DND-41 (cell line): ENCODE measurements around the gene CREBBP.

ENCODE experiments used
- ATAC-seq: fragments of 200-7000 bp; cut with Tn5 transposase; 3 replicates; pipeline ENCODE4 v1.9.1; 2021; ENCODE audit warnings: low read depth; ENCODE audit not compliant: insufficient read depth
- DNase-seq: peaks from one replicate; pipeline ENCODE4 v3.0.0-alpha.2; 2020
- H2AFZ ChIP-seq: 2 replicates; pipeline ENCODE4 v1.6.0; 2012; ENCODE audit warnings: low read depth, low read length
- H3K27ac ChIP-seq: 2 replicates; pipeline ENCODE4 v1.5.1; 2012; ENCODE audit warnings: low read length, inconsistent platforms
- H3K27me3 ChIP-seq: fragments of 200-600 bp; sonication (generic); 2 replicates; pipeline ENCODE4 v1.6.0; 2012; ENCODE audit warnings: low read length, mild to moderate bottlenecking, inconsistent platforms; ENCODE audit not compliant: insufficient read depth, poor library complexity
- H3K36me3 ChIP-seq: 2 replicates; pipeline ENCODE4 v1.5.1; 2012; ENCODE audit warnings: low read length, inconsistent platforms; ENCODE audit not compliant: insufficient read depth
- H3K4me1 ChIP-seq: 2 replicates; pipeline ENCODE4 v1.5.1; 2012; ENCODE audit warnings: mild to moderate bottlenecking, low read length; ENCODE audit not compliant: insufficient read depth
- H3K4me2 ChIP-seq: 2 replicates; pipeline ENCODE4 v1.6.0; 2012; ENCODE audit warnings: mild to moderate bottlenecking, moderate library complexity, low read length, inconsistent platforms; ENCODE audit not compliant: insufficient read depth
- H3K4me3 ChIP-seq, 2 experiments: fragments of 200-600 bp in 1 of 2; shearing (Covaris generic) in 1 of 2; 2 replicates each; pipeline ENCODE4 v1.5.1; 2012 to 2016; ENCODE audit warnings: inconsistent platforms in 2 of 2, low read length in 2 of 2, mild to moderate bottlenecking in 2 of 2, low read depth in 1 of 2, moderate library complexity in 1 of 2
- H3K79me2 ChIP-seq: 2 replicates; pipeline ENCODE4 v1.6.0; 2012; ENCODE audit warnings: low read length, inconsistent platforms; ENCODE audit not compliant: insufficient read depth
- H3K9ac ChIP-seq: 2 replicates; pipeline ENCODE4 v1.6.0; 2012; ENCODE audit warnings: low read depth, mild to moderate bottlenecking, inconsistent platforms, low read length, moderate library complexity
- H3K9me3 ChIP-seq: 2 replicates; pipeline ENCODE4 v1.5.1; 2012; ENCODE audit warnings: low read length, moderate library complexity, mild to moderate bottlenecking, inconsistent platforms; ENCODE audit not compliant: insufficient read depth, severe bottlenecking
- H4K20me1 ChIP-seq: 2 replicates; pipeline ENCODE4 v1.6.0; 2012; ENCODE audit warnings: low read length; ENCODE audit not compliant: insufficient read depth
- CTCF ChIP-seq: IDR thresholded peaks from 2 replicates; pipeline ENCODE4 v1.5.1; 2012; ENCODE audit warnings: borderline replicate concordance, low read length, moderate library complexity, mild to moderate bottlenecking; ENCODE audit not compliant: poor library complexity, severe bottlenecking; ENCODE audit errors: extremely low read depth
- EZH2 ChIP-seq: IDR thresholded peaks from 3 replicates; pipeline ENCODE4 v1.6.1; 2012; ENCODE audit warnings: borderline replicate concordance, low read depth, mild to moderate bottlenecking, moderate library complexity, low read length, inconsistent platforms; ENCODE audit not compliant: severe bottlenecking

Gene CREBBP

GRCh38 chr16:3761375-3762106 lies 119.0 kb downstream of the CREBBP start:
- no peaks in the 10 kb centered on the region for H3K27me3 ChIP-seq
- DNase-seq (no peak), ATAC-seq (no peak)
- peaks cover 83% of the 10 kb centered on the region for H3K36me3 ChIP-seq
- no peak overlapping the region for H3K4me3 ChIP-seq
- H3K9ac ChIP-seq, result no peak overlapping the region
- no peak for TF ChIP-seq EZH2
- no peak for TF ChIP-seq CTCF
- H4K20me1 ChIP-seq, result peaks cover 20% of the 10 kb centered on the region
- H3K27ac ChIP-seq, result no peak overlapping the region
- H3K9me3 ChIP-seq, result no peaks in the 10 kb centered on the region
- H3K4me2 ChIP-seq, result no peak overlapping the region
- no peak overlapping the region for H2AFZ ChIP-seq
- no peaks in the 10 kb centered on the region; the same call in 1 of the 2 replicates for H3K79me2 ChIP-seq
- no peaks in the 10 kb centered on the region for H3K4me1 ChIP-seq

GRCh38 chr16:3760518-3760917 lies 120.0 kb downstream of the CREBBP start:
- Histone ChIP-seq H3K27me3 (no peaks in the 10 kb centered on the region), H4K20me1 (peaks cover 20% of the 10 kb centered on the region), H3K4me3 (no peak overlapping the region), H3K9me3 (no peaks in the 10 kb centered on the region), H3K36me3 (peaks cover 82% of the 10 kb centered on the region), H3K79me2 (no peaks in the 10 kb centered on the region; the same call in 1 of the 2 replicates), H3K4me1 (no peaks in the 10 kb centered on the region), H2AFZ (no peak overlapping the region), H3K27ac (no peak overlapping the region), H3K4me2 (no peak overlapping the region), H3K9ac (no peak overlapping the region)
- no peak for DNase-seq
- ATAC-seq, result no peak
- TF ChIP-seq EZH2 (no peak), CTCF (no peak)

GRCh38 chr16:3759736-3760135 lies 120.8 kb downstream of the CREBBP start:
- Histone ChIP-seq H3K36me3 (peaks cover 83% of the 10 kb centered on the region), H3K9ac (no peak overlapping the region), H4K20me1 (peaks cover 15% of the 10 kb centered on the region), H3K4me1 (no peaks in the 10 kb centered on the region), H3K79me2 (no peaks in the 10 kb centered on the region; the same call in 1 of the 2 replicates), H3K27me3 (no peaks in the 10 kb centered on the region), H3K4me2 (no peak overlapping the region), H3K27ac (no peak overlapping the region), H2AFZ (no peak overlapping the region), H3K4me3 (no peak overlapping the region), H3K9me3 (no peaks in the 10 kb centered on the region)
- no peak for ATAC-seq
- no peak for TF ChIP-seq EZH2
- TF ChIP-seq CTCF, result no peak
- DNase-seq, result no peak
